PFSK-1 (cell line): Measurements from ENCODE around the gene CXXC5.

Source experiments
- POLR2AphosphoS5 ChIP-seq: IDR thresholded peaks from 2 replicates; pipeline ENCODE4 v1.6.1; 2012; ENCODE audit warnings: low read depth, mild to moderate bottlenecking, control low read depth, low read length, moderate library complexity
- SIN3A ChIP-seq: IDR thresholded peaks from 2 replicates; pipeline ENCODE4 v1.6.1; 2012; ENCODE audit warnings: mild to moderate bottlenecking, low read length, moderate library complexity, borderline replicate concordance; ENCODE audit not compliant: insufficient read depth
- TAF1 ChIP-seq: IDR thresholded peaks from 2 replicates; pipeline ENCODE4 v1.6.1; 2012; ENCODE audit warnings: low read length, control low read depth, borderline replicate concordance; ENCODE audit not compliant: insufficient read depth
- TF ChIP-seq, protein P1 (sequence below), 2 experiments: IDR thresholded peaks; 2 replicates each; pipeline versions ENCODE4 v1.6.1 to v1.8.0; 2011 to 2012; ENCODE audit warnings: low read depth in 2 of 2, low read length in 2 of 2, control low read depth in 1 of 2, inconsistent platforms in 1 of 2, mild to moderate bottlenecking in 1 of 2, moderate library complexity in 1 of 2; ENCODE audit not compliant: insufficient read depth in 1 of 2

DNA sequence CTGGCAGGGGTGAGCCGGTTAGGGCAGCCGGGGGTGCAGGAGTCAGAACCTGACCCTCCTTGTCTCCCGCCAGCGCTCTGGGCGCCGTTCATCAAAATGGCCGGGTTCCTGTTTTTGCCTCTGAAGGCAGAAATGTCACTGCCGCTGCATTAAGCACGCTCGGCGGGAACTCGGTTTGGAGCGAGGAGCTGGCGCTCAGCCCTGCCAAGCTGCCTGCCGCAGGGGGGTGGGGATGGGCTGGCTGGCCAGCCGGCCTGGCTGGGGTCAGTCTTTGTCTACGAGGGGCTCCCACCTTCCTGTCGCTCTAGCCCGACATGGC, 63.7 kb downstream of the CXXC5 start:
- TF ChIP-seq, protein P1, sequence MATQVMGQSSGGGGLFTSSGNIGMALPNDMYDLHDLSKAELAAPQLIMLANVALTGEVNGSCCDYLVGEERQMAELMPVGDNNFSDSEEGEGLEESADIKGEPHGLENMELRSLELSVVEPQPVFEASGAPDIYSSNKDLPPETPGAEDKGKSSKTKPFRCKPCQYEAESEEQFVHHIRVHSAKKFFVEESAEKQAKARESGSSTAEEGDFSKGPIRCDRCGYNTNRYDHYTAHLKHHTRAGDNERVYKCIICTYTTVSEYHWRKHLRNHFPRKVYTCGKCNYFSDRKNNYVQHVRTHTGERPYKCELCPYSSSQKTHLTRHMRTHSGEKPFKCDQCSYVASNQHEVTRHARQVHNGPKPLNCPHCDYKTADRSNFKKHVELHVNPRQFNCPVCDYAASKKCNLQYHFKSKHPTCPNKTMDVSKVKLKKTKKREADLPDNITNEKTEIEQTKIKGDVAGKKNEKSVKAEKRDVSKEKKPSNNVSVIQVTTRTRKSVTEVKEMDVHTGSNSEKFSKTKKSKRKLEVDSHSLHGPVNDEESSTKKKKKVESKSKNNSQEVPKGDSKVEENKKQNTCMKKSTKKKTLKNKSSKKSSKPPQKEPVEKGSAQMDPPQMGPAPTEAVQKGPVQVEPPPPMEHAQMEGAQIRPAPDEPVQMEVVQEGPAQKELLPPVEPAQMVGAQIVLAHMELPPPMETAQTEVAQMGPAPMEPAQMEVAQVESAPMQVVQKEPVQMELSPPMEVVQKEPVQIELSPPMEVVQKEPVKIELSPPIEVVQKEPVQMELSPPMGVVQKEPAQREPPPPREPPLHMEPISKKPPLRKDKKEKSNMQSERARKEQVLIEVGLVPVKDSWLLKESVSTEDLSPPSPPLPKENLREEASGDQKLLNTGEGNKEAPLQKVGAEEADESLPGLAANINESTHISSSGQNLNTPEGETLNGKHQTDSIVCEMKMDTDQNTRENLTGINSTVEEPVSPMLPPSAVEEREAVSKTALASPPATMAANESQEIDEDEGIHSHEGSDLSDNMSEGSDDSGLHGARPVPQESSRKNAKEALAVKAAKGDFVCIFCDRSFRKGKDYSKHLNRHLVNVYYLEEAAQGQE (IDR thresholded peaks at IDR 0.05; ENCODE audit: insufficient read depth in 1 of 2, low read depth in 2 of 2, low read length in 2 of 2) = no peak
- TF ChIP-seq TAF1 = no peak
- TF ChIP-seq SIN3A = no peak
- no peak for TF ChIP-seq POLR2AphosphoS5
